GM10248 (cell line): ENCODE results near the gene KLHL21.
"Not testable (repeated sequence)": the region's sequence is repeated elsewhere in the genome, so short reads cannot be mapped to it uniquely, and the experiment has no call there.

ENCODE experiments used
- CTCF ChIA-PET: fragments of 300-600 bp; sonication (Branson Sonifier 250); formaldehyde crosslinking; extraction: SDS; loops from one replicate; lab custom pipeline; 2021; ENCODE audit warnings: antibody characterized with exemption; lab: Yijun Ruan, JAX
- POLR2A ChIA-PET: fragments of 350-650 bp; sonication (Branson Sonifier 250); formaldehyde crosslinking; extraction: SDS; loops from one replicate; lab custom pipeline; 2020; ENCODE audit warnings: antibody characterized with exemption; lab: Yijun Ruan, JAX
- DNase-seq: peaks from one replicate; pipeline ENCODE4 v3.0.0; 2012; ENCODE audit errors: extremely low spot score
- CTCF ChIP-seq: IDR thresholded peaks from 2 replicates; pipeline ENCODE4 v1.5.1; 2012; ENCODE audit warnings: mild to moderate bottlenecking, low read depth; ENCODE audit errors: extremely low read depth, missing control alignments, control extremely low read depth

Gene KLHL21

DNA sequence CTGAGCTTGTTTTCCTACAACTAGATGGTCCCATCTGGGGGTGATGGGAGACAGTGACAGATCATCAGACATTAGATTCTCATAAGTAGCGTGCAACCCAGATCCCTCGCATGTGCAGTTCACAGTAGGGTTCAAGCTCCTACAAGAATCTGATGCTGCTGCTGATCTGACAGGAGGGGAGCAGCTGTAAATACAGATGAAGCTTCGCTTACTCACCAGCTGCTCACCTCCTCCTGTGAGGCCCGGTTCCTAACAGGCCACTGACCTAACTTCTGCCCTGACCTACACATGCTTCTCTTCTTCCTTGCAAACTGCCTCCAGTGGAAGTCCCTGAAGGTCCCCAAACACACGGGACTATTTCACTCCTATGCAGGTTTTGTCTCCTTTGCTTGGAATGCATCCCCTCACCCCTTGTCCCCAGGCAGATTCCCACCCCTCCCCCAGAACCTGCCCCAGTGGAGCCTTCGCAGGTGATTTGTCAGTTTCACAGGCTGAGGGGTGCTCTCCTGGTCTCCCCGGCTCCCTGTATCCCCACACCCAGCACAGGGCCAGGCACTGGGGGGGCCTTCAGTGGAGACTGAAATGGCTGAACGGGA lies 28.5 kb downstream of the KLHL21 start:
- ChIA-PET POLR2A (no interaction called here), CTCF (interaction anchor here (1.0 to 4.4 kb wide), 2 partner anchors 21 to 72 kb away, joined by 4 to 19 read pairs; partner anchors contain the start of genes NOL9 and TAS1R1)
- DNase-seq = no peak
- no peak for TF ChIP-seq CTCF

- no peak for DNase-seq
- POLR2A ChIA-PET = no interaction called here
- CTCF ChIA-PET = interaction anchor here (1.6 to 4.4 kb wide), 2 partner anchors 8 to 19 kb away, joined by 8 to 19 read pairs; partner anchors contain the start of genes NOL9, TAS1R1 and ZBTB48
- no peak for TF ChIP-seq CTCF
Measured at GRCh38 chr1:6572653-6573383, 29.9 kb downstream of the KLHL21 start.

DNA sequence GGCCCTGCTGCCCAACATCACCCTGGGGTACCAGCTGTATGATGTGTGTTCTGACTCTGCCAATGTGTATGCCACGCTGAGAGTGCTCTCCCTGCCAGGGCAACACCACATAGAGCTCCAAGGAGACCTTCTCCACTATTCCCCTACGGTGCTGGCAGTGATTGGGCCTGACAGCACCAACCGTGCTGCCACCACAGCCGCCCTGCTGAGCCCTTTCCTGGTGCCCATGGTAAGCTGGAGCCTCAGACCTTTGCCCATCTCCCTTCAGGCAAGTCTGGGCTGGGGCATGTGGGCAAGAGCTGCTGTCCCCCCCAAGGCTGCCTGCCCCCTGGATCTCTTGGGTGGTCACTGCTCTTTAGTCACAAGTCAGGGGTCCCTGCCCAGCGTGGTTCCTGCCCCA lies 31.7 kb downstream of the KLHL21 start:
- ChIA-PET POLR2A (interaction anchor here (1.3 kb wide), 1 partner anchor 9 kb away, joined by 7 read pairs; the partner anchor contains the start of gene ZBTB48), CTCF (interaction anchor here (0.9 to 4.4 kb wide), 4 partner anchors 9 to 18 kb away, joined by 3 to 19 read pairs (median 6); partner anchors contain the start of genes NOL9, TAS1R1 and ZBTB48)
- DNase-seq = no peak
- TF ChIP-seq CTCF = no peak

DNA sequence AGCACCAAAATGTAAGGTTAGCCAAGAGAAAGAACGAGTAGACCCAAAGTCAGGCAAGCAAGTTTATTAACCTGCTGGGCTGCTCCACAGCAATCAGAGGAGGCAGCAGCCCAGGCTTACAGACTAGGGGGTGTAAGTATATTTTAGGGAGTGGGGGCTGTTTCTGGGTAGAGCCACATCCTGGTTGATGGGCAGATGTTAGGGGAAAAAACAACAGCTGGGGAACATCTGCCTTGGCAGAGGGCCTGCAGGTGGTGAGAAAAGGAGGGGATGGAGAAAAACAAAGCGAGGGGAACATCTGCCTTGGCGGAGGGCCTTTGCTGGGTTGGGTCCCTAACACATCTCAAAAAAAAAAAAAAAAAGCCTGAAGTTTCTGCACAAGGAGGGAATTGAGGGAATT lies 32.6 kb downstream of the KLHL21 start:
- no peak for DNase-seq
- no peak for TF ChIP-seq CTCF
- ChIA-PET POLR2A (interaction anchor here (0.7 to 1.3 kb wide), 3 partner anchors 10 to 1170 kb away, joined by 3 to 7 read pairs (median 7); partner anchors contain the start of gene ZBTB48), CTCF (interaction anchor here (0.9 to 4.4 kb wide), 4 partner anchors 14 to 18 kb away, joined by 3 to 19 read pairs (median 4); partner anchors contain the start of genes NOL9 and TAS1R1)

GRCh38 chr1:6569033-6569432 lies 33.6 kb downstream of the KLHL21 start:
- CTCF ChIA-PET = interaction anchor here (1.5 to 1.6 kb wide), 2 partner anchors 8 to 15 kb away, joined by 4 read pairs; partner anchors contain the start of gene NOL9
- TF ChIP-seq CTCF = no peak
- DNase-seq = no peak
- POLR2A ChIA-PET = no interaction called here

DNA sequence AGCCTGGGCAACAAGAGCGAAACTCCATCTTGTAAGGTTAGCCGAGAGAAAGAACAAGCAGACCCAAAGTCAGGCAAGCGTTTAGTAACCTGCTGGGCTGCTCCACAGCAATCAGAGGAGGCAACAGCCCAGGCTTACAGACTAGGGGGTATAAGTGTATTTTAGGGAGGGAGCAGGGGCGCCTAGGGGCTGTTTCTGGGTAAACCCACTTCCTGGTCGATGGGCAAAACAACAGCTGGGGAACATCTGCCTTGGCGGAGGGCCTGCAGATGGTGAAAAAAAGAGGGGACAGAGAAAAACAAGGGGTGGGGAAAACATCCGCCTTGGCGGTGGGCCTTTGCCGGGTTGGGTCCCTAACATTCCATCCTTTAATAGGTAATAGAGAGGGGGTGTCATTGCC lies 42.4 kb downstream of the KLHL21 start:
- TF ChIP-seq CTCF = no peak
- POLR2A ChIA-PET = no interaction called here
- CTCF ChIA-PET = no interaction called here
- no peak for DNase-seq

GRCh38 chr1:6559161-6559560 lies 43.5 kb downstream of the KLHL21 start:
- CTCF ChIA-PET, DNase-seq, POLR2A ChIA-PET: not testable (repeated sequence)
